K562 (cell line): ENCODE results near the gene ENOX2. TPM values are rescaled to one million over a fixed set of nuclear protein-coding genes. Genes with fewer than 3 reads are reported as not detected.

ENCODE experiments used
- ATAC-seq: fragments of 200-7000 bp; cut with Tn5 transposase; 3 replicates; pipeline ENCODE4 v1.9.1; 2020; ENCODE audit warnings: moderate library complexity
- BruUV-seq: library from RNA; stranded (reverse); fragments of 400-500 nt; replicated peaks from 2 replicates; lab custom pipeline; 2021; lab: Mats Ljungman, UMichigan
- CTCF ChIA-PET: fragments of 300-600 bp; formaldehyde crosslinking; extraction: SDS; loops from one replicate; lab custom pipeline; 2021; ENCODE audit warnings: low intra/inter-chr PET ratio; lab: Yijun Ruan, JAX
- POLR2A ChIA-PET: fragments of 300-600, 350-650 bp; sonication (Branson Sonifier 250); formaldehyde crosslinking; extraction: SDS; loops from one replicate; lab custom pipeline; 2021; ENCODE audit warnings: antibody characterized with exemption, inconsistent platforms; lab: Yijun Ruan, JAX
- DNase-seq, 4 experiments: peaks; one replicate each; pipeline versions ENCODE4 v3.0.0 to v3.0.0-alpha.2; 2011 to 2018; ENCODE audit warnings: low spot score in 3 of 4, mixed read lengths in 3 of 4; ENCODE audit errors: extremely low read depth in 1 of 4
- FAIRE-seq: peaks from 2 replicates; lab custom pipeline; 2011; peaks lifted over from hg19 to GRCh38; lab: Jason Lieb, UNC
- H2AFZ ChIP-seq: 2 replicates; pipeline ENCODE4 v1.6.0; 2011; ENCODE audit warnings: low read depth, low read length, control low read depth, inconsistent platforms
- H3K27ac ChIP-seq: fragments of 200-600 bp; 3 replicates; pipeline ENCODE4 v1.8.0; 2011; ENCODE audit warnings: low read depth, mild to moderate bottlenecking, control low read depth, inconsistent platforms, low read length, moderate library complexity, mixed read lengths; ENCODE audit errors: extremely low read depth
- H3K27me3 ChIP-seq, 2 experiments: fragments of 300-600 bp in 1 of 2; 2 replicates in 1 of 2; 3 replicates in 1 of 2; pipeline versions ENCODE4 v1.6.0 to v1.8.0; 2011; ENCODE audit warnings: inconsistent platforms in 2 of 2, low read length in 2 of 2, mild to moderate bottlenecking in 1 of 2, mixed read lengths in 1 of 2, moderate library complexity in 1 of 2; ENCODE audit not compliant: control insufficient read depth in 2 of 2, insufficient read depth in 2 of 2
- H3K36me3 ChIP-seq: fragments of 300-600 bp; 3 replicates; pipeline ENCODE4 v1.8.0; 2011; ENCODE audit warnings: mild to moderate bottlenecking, low read length, inconsistent platforms; ENCODE audit not compliant: control insufficient read depth, insufficient read depth
- H3K4me1 ChIP-seq, 2 experiments: fragments of 200-600 bp in 1 of 2; replicated peaks in 1 of 2; 2 replicates in 1 of 2; 3 replicates in 1 of 2; pipeline versions ENCODE4 v1.5.1 to v1.8.0; 2011; ENCODE audit warnings: inconsistent platforms in 2 of 2, low read length in 2 of 2, mild to moderate bottlenecking in 1 of 2, mixed read lengths in 1 of 2, moderate library complexity in 1 of 2; ENCODE audit not compliant: control insufficient read depth in 2 of 2, insufficient read depth in 2 of 2
- H3K4me2 ChIP-seq: 2 replicates; pipeline ENCODE4 v1.6.1; 2011; ENCODE audit warnings: low read length, control low read depth, inconsistent platforms, mixed read lengths; ENCODE audit not compliant: insufficient read depth
- H3K4me3 ChIP-seq: fragments of 200-600 bp; sonication (generic), shearing (Covaris generic); 2 replicates; pipeline ENCODE4 v1.5.1; 2016; ENCODE audit warnings: control low read depth, inconsistent platforms
- H3K79me2 ChIP-seq: fragments of 200-600 bp; 3 replicates; pipeline ENCODE4 v1.8.0; 2011; ENCODE audit warnings: low read length, inconsistent platforms; ENCODE audit not compliant: control insufficient read depth, insufficient read depth
- H3K9ac ChIP-seq, 2 experiments: 2 replicates each; pipeline versions ENCODE4 v1.6.0 to v1.6.1; 2011; ENCODE audit warnings: low read depth in 2 of 2, low read length in 2 of 2, control low read depth in 1 of 2, inconsistent platforms in 1 of 2, mild to moderate bottlenecking in 1 of 2, mixed read lengths in 1 of 2; ENCODE audit not compliant: insufficient read depth in 1 of 2
- H3K9me1 ChIP-seq: one replicate; pipeline ENCODE4 v1.6.0; 2011; ENCODE audit warnings: inconsistent platforms, mild to moderate bottlenecking, low read length, moderate library complexity; ENCODE audit not compliant: control insufficient read depth, insufficient read depth
- H3K9me3 ChIP-seq: replicated peaks from 2 replicates; pipeline ENCODE4 v1.5.1; 2011; ENCODE audit warnings: low read depth, low read length, inconsistent platforms; ENCODE audit not compliant: control insufficient read depth, insufficient read depth
- H4K20me1 ChIP-seq: replicated peaks from 2 replicates; pipeline ENCODE4 v1.6.1; 2011; ENCODE audit warnings: low read length, inconsistent platforms, mixed read lengths; ENCODE audit not compliant: control insufficient read depth, insufficient read depth
- ARHGAP35 ChIP-seq: fragments of 450-650 bp; IDR thresholded peaks from 2 replicates; pipeline ENCODE4 v1.6.1; 2018; ENCODE audit not compliant: partially characterized antibody
- CHAMP1 ChIP-seq: fragments of 450-650 bp; IDR thresholded peaks from 2 replicates; pipeline ENCODE4 v1.6.1; 2016; ENCODE audit warnings: mild to moderate bottlenecking
- HOXB6 ChIP-seq: fragments of 250-450 bp; sonication (Bioruptor Pico); IDR thresholded peaks from 2 replicates; pipeline ENCODE4 v1.5.1; 2022; ENCODE audit warnings: mild to moderate bottlenecking, borderline replicate concordance
- NCOA6 ChIP-seq: fragments of 450-650 bp; IDR thresholded peaks from 2 replicates; pipeline ENCODE4 v1.6.1; 2017; ENCODE audit warnings: mild to moderate bottlenecking
- SFPQ ChIP-seq: fragments of 200-400 bp; formaldehyde crosslinking; IDR thresholded peaks from 2 replicates; pipeline ENCODE4 v1.6.1; 2017; ENCODE audit warnings: mild to moderate bottlenecking, low read depth, low read length, moderate library complexity
- UBTF ChIP-seq, 2 experiments: IDR thresholded peaks; 2 replicates each; pipeline ENCODE4 v1.6.1; 2012; ENCODE audit warnings: improper control_type of control experiment in 2 of 2, low read depth in 2 of 2, low read length in 2 of 2, borderline replicate concordance in 1 of 2
- ZNF740 ChIP-seq, 3 experiments: fragments of 200-800 bp in 1 of 3; sonication (Bioruptor generic) in 1 of 3; sonication (generic) in 1 of 3; formaldehyde crosslinking in 1 of 3; IDR thresholded peaks; 2 replicates each; pipeline versions ENCODE4 v1.6.1 to v1.8.0; 2016 to 2022; ENCODE audit warnings: mild to moderate bottlenecking in 2 of 3, missing compliant biosample characterization in 2 of 3, missing genetic modification characterization in 2 of 3, missing genetic modification reagents in 1 of 3
- WGBS: fragments of 100-300 bp; shearing (Covaris generic); methylation state at CpG from one replicate; pipeline ENCODE4 v1.1.6; 2016; ENCODE audit warnings: low coverage, mixed read lengths; ENCODE audit not compliant: insufficient coverage; ENCODE audit errors: missing lambda C conversion rate; 5-methylcytosine and 5-hydroxymethylcytosine counted together
- in situ Hi-C: fragments of 300-500 bp; cut with MboI; formaldehyde crosslinking; loops from 4 replicates; pipeline ENCODE4 v1.15.0; 2018; ENCODE audit warnings: inconsistent platforms, mixed read lengths
- intact Hi-C: fragments of 100-400 bp; cut with micrococcal nuclease; formaldehyde crosslinking; loops from 2 replicates; pipeline ENCODE4 v1.14.2; 2022
- polyA plus RNA-seq, 8 experiments: library from polyadenylated mRNA; depleted of rRNA in 4 of 8; stranded (reverse) in 5 of 8; unstranded in 3 of 8; fragments of >200 nt; fragmentation: Nextera tagmentation in 2 of 8; fragmentation: Illumina TruSeq in 1 of 8; extraction: Ambion mirVana in 2 of 8; extraction: Trizol in 1 of 8; gene quantifications; 2 replicates each; pipeline versions ENCODE4 v1.2.1 to v1.2.3, GENCODE V29; 2011 to 2014; ENCODE audit warnings: inconsistent platforms in 1 of 8, missing spikeins in 1 of 8
- total RNA-seq, 7 experiments: library from RNA; depleted of rRNA in 6 of 7; stranded (reverse); fragments of >200 nt in 6 of 7; fragmentation: Illumina TruSeq in 2 of 7; extraction: Trizol in 2 of 7; gene quantifications; 2 replicates each; pipeline versions ENCODE4 v1.2.1 to v1.2.3, GENCODE V29; 2011 to 2021; ENCODE audit warnings: low replicate concordance in 1 of 7

The ENOX2 gene
- total and polyA plus RNA-seq, 9 of the 15 experiments (the other 6 are each of a cell fraction or from before 2014, with no cell fraction given), result 6.1 to 24.0 (median 13.8) TPM

GRCh38 chrX:130645955-130646583, 256.9 kb downstream of the ENOX2 start (continued):
- TF ChIP-seq UBTF (IDR thresholded peaks at IDR 0.05; ENCODE audit: borderline replicate concordance in 1 of 2, low read depth in 2 of 2, low read length in 2 of 2) (no peak), NCOA6 (no peak), HOXB6 (no peak), ARHGAP35 (no peak)

- DNase-seq (no peak), FAIRE-seq (no peak), ATAC-seq (no peak)
- Histone ChIP-seq H3K4me3 (no peak overlapping the region), H3K4me1 (no peaks in the 10 kb centered on the region), H3K27me3 (no peaks in the 10 kb centered on the region), H3K36me3 (no peaks in the 10 kb centered on the region; the same call in 2 of the 3 replicates), H3K27ac (no peak overlapping the region), H3K9me3 (no peaks in the 10 kb centered on the region), H3K79me2 (no peaks in the 10 kb centered on the region), H3K9me1 (no peaks in the 10 kb centered on the region), H3K4me2 (no peak overlapping the region), H3K9ac (no peak overlapping the region), H4K20me1 (no peaks in the 10 kb centered on the region), H2AFZ (no peak overlapping the region)
- intact Hi-C loops (no loop called here), in situ Hi-C loops (no loop called here)
- 50% methylated on average over 3 of the region's 3 CpGs for WGBS
- CTCF ChIA-PET, result no interaction called here
- TF ChIP-seq ZNF740 (CRISPR knock-in tag; IDR thresholded peaks at IDR 0.05), result no peak
- TF ChIP-seq ZNF740 (tag; IDR thresholded peaks at IDR 0.05), result no peak
- no peak for TF ChIP-seq CHAMP1
- no peak for TF ChIP-seq SFPQ
- no TSS peak for BruUV-seq
- POLR2A ChIA-PET, result no interaction called here
Measured at GRCh38 chrX:130637591-130637990, 265.4 kb downstream of the ENOX2 start.
